HEK293 (cell line): ENCODE measurements around the gene NAA20.

Source experiments
- CTCF ChIP-seq: fragments of 450-650 bp; formaldehyde crosslinking; IDR thresholded peaks from 2 replicates; pipeline ENCODE4 v1.5.1; 2016; ENCODE audit warnings: missing biosample characterization, missing genetic modification characterization
- HOXD13 ChIP-seq: sonication (generic); formaldehyde crosslinking; IDR thresholded peaks from 2 replicates; pipeline ENCODE4 v1.8.0; 2022; ENCODE audit warnings: missing genetic modification reagents, borderline replicate concordance
- PRDM1 ChIP-seq: fragments of 450-650 bp; formaldehyde crosslinking; IDR thresholded peaks from 2 replicates; pipeline ENCODE4; 2016; ENCODE audit warnings: missing biosample characterization, missing genetic modification characterization
- PRDM2 ChIP-seq: fragments of 450-650 bp; formaldehyde crosslinking; IDR thresholded peaks from 2 replicates; pipeline ENCODE4 v1.5.1; 2016; ENCODE audit warnings: missing biosample characterization, missing genetic modification characterization, borderline replicate concordance
- PRDM6 ChIP-seq: fragments of 450-650 bp; formaldehyde crosslinking; IDR thresholded peaks from 2 replicates; pipeline ENCODE4 v1.5.1; 2017; ENCODE audit warnings: missing biosample characterization, missing genetic modification characterization
- SCRT2 ChIP-seq: fragments of 450-650 bp; formaldehyde crosslinking; IDR thresholded peaks from 2 replicates; pipeline ENCODE4 v1.5.1; 2016; ENCODE audit warnings: missing biosample characterization, missing genetic modification characterization
- YY1 ChIP-seq: fragments of 450-650 bp; formaldehyde crosslinking; IDR thresholded peaks from 2 replicates; pipeline ENCODE4 v1.5.1; 2018; ENCODE audit warnings: missing biosample characterization, missing genetic modification characterization
- ZBTB20 ChIP-seq: fragments of 450-650 bp; formaldehyde crosslinking; IDR thresholded peaks from 2 replicates; pipeline ENCODE4 v1.5.1; 2016; ENCODE audit warnings: missing biosample characterization, missing genetic modification characterization
- ZFP69B ChIP-seq: fragments of 450-650 bp; formaldehyde crosslinking; IDR thresholded peaks from 2 replicates; pipeline ENCODE4 v1.5.1; 2016; ENCODE audit warnings: missing biosample characterization, missing genetic modification characterization
- ZNF202 ChIP-seq: fragments of 450-650 bp; formaldehyde crosslinking; IDR thresholded peaks from 2 replicates; pipeline ENCODE4 v1.5.1; 2016; ENCODE audit warnings: missing biosample characterization, missing genetic modification characterization, borderline replicate concordance
- ZNF280C ChIP-seq: fragments of 450-650 bp; formaldehyde crosslinking; IDR thresholded peaks from 2 replicates; pipeline ENCODE4 v1.5.1; 2016; ENCODE audit warnings: missing biosample characterization, missing genetic modification characterization
- ZNF341 ChIP-seq: fragments of 450-650 bp; formaldehyde crosslinking; IDR thresholded peaks from 2 replicates; pipeline ENCODE4; 2016; ENCODE audit warnings: low read depth, missing biosample characterization, missing genetic modification characterization
- ZNF354C ChIP-seq: fragments of 450-650 bp; formaldehyde crosslinking; IDR thresholded peaks from 2 replicates; pipeline ENCODE4 v1.5.1; 2016; ENCODE audit warnings: missing biosample characterization, missing genetic modification characterization, low read depth, borderline replicate concordance
- ZNF433 ChIP-seq: fragments of 450-650 bp; formaldehyde crosslinking; IDR thresholded peaks from 2 replicates; pipeline ENCODE4 v1.5.1; 2016; ENCODE audit warnings: missing biosample characterization, missing genetic modification characterization, low read depth
- ZNF530 ChIP-seq: fragments of 450-650 bp; formaldehyde crosslinking; IDR thresholded peaks from 2 replicates; pipeline ENCODE4 v1.5.1; 2016; ENCODE audit warnings: low read depth, missing biosample characterization, missing genetic modification characterization
- ZNF555 ChIP-seq: fragments of 450-650 bp; formaldehyde crosslinking; conservative IDR thresholded peaks from 2 replicates; pipeline ENCODE4 v1.5.1; 2017; ENCODE audit warnings: missing biosample characterization, mild to moderate bottlenecking, missing genetic modification characterization, inconsistent platforms
- ZNF610 ChIP-seq: fragments of 450-650 bp; formaldehyde crosslinking; IDR thresholded peaks from 2 replicates; pipeline ENCODE4 v1.5.1; 2016; ENCODE audit warnings: missing biosample characterization, missing genetic modification characterization, borderline replicate concordance
- ZNF645 ChIP-seq: fragments of 450-650 bp; formaldehyde crosslinking; IDR thresholded peaks from 2 replicates; pipeline ENCODE4; 2016; ENCODE audit warnings: missing biosample characterization, missing genetic modification characterization
- ZNF704 ChIP-seq: fragments of 450-650 bp; formaldehyde crosslinking; IDR thresholded peaks from 2 replicates; pipeline ENCODE4 v1.5.1; 2016; ENCODE audit warnings: missing biosample characterization, missing genetic modification characterization
- ZNF768 ChIP-seq: fragments of 450-650 bp; formaldehyde crosslinking; IDR thresholded peaks from 2 replicates; pipeline ENCODE4 v1.5.1; 2018; ENCODE audit warnings: missing biosample characterization, mild to moderate bottlenecking, missing genetic modification characterization
- ZNF791 ChIP-seq: fragments of 450-650 bp; formaldehyde crosslinking; IDR thresholded peaks from 2 replicates; pipeline ENCODE4 v1.5.1; 2016; ENCODE audit warnings: missing biosample characterization, missing genetic modification characterization
- ZSCAN23 ChIP-seq: fragments of 450-650 bp; formaldehyde crosslinking; IDR thresholded peaks from 2 replicates; pipeline ENCODE4 v1.5.1; 2016; ENCODE audit warnings: missing biosample characterization, missing genetic modification characterization
- ZSCAN5A ChIP-seq: fragments of 450-650 bp; formaldehyde crosslinking; IDR thresholded peaks from 2 replicates; pipeline ENCODE4 v1.5.1; 2016; ENCODE audit warnings: missing biosample characterization, missing genetic modification characterization

NAA20 gene

GRCh38 chr20:20052074-20052970, 35.2 kb downstream of the NAA20 start, which contains the start of the genes CFAP61 and CRNKL1 (continued):
- TF ChIP-seq ZNF791 (tag by site-specific recombination) (no peak), ZNF354C (tag by site-specific recombination) (no peak), ZNF433 (tag by site-specific recombination) (no peak), SCRT2 (tag by site-specific recombination) (no peak; the same call in 1 of the 2 replicates), YY1 (peak; percentile 60; the same call in 1 of the 2 replicates), ZSCAN23 (tag by site-specific recombination) (no peak), ZFP69B (tag by site-specific recombination) (no peak), ZNF555 (tag by site-specific recombination) (no peak), ZBTB20 (peak; percentile 76), ZSCAN5A (no peak), ZNF530 (tag by site-specific recombination) (no peak), PRDM1 (peak; percentile 73), ZNF610 (tag by site-specific recombination) (no peak; the same call in 1 of the 2 replicates), CTCF (tag by site-specific recombination) (peak; percentile 25; the same call in 1 of the 2 replicates), ZNF341 (no peak), ZNF280C (tag by site-specific recombination) (no peak), ZNF645 (tag by site-specific recombination) (no peak), PRDM2 (no peak), ZNF768 (tag by site-specific recombination) (no peak), HOXD13 (no peak), ZNF704 (tag by site-specific recombination) (no peak), PRDM6 (tag by site-specific recombination) (no peak), ZNF202 (no peak)
